Tibial nerve (tissue), 4 donors: ENCODE results near the gene INPP4B.

Source experiments
- EP300 ChIP-seq, 2 donors: sonication (generic); formaldehyde crosslinking; IDR thresholded peaks; one replicate each; pipeline ENCODE4 v1.6.1; 2017; ENCODE audit warnings: antibody characterized with exemption in 2 of 2, mild to moderate bottlenecking in 1 of 2
- POLR2A ChIP-seq, 2 donors: fragments of 450-650 bp; IDR thresholded peaks; one replicate each; pipeline ENCODE4 v1.6.1; 2017; ENCODE audit warnings: antibody characterized with exemption in 2 of 2, mild to moderate bottlenecking in 2 of 2, moderate library complexity in 2 of 2
- TF ChIP-seq, protein P1 (sequence below), 5 experiments: fragments of 200-600 bp in 3 of 5; fragments of 450-650 bp in 2 of 5; sonication (generic) in 3 of 5; IDR thresholded peaks; one replicate each; pipeline ENCODE4 v1.5.1; 2016 to 2019; ENCODE audit warnings: antibody characterized with exemption in 5 of 5, mild to moderate bottlenecking in 3 of 5, moderate library complexity in 2 of 5

DNA sequence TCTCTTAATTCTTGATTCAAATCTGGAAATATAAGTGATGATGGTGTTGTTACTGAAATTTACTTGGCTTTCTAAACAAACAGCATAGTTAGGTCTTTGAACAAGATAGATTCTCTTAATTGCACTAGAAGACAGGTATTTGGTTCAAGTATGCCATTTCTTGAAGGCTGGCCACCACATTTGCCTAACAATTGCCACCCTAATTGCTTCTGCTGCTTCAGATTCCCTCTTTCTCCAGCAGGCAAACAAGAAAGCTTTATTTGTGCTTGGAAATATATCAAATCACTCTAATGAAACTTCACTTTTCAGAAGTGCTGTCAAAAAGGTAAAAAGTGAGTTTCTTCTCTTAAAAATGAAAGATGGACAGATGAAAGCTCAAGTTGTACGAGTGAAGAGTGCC lies 418.6 kb downstream of the INPP4B start:
- no peak for TF ChIP-seq EP300 (IDR thresholded peaks at IDR 0.05)
- TF ChIP-seq, protein P1, sequence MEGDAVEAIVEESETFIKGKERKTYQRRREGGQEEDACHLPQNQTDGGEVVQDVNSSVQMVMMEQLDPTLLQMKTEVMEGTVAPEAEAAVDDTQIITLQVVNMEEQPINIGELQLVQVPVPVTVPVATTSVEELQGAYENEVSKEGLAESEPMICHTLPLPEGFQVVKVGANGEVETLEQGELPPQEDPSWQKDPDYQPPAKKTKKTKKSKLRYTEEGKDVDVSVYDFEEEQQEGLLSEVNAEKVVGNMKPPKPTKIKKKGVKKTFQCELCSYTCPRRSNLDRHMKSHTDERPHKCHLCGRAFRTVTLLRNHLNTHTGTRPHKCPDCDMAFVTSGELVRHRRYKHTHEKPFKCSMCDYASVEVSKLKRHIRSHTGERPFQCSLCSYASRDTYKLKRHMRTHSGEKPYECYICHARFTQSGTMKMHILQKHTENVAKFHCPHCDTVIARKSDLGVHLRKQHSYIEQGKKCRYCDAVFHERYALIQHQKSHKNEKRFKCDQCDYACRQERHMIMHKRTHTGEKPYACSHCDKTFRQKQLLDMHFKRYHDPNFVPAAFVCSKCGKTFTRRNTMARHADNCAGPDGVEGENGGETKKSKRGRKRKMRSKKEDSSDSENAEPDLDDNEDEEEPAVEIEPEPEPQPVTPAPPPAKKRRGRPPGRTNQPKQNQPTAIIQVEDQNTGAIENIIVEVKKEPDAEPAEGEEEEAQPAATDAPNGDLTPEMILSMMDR (IDR thresholded peaks at IDR 0.05) = no peak
- TF ChIP-seq POLR2A (IDR thresholded peaks at IDR 0.05) = no peak
